Measurements from ENCODE around the gene PSMA6.

GRCh38 chr14:35245051-35245450, 47.1 kb upstream of the PSMA6 start:
- TF ChIP-seq EZH2 (optimal IDR thresholded peaks at IDR 0.05; ENCODE audit: low read depth, low read length): no peak
- no peak for TF ChIP-seq CTCF (IDR thresholded peaks at IDR 0.05; ENCODE audit: low read length)
- TF ChIP-seq EZH2phosphoT487 (IDR thresholded peaks at IDR 0.05; ENCODE audit: low read length): no peak

All from MM.1S (cell line).